OCI-LY7 (cell line): Measurements from ENCODE around the gene IL25. TPM values are rescaled to one million over a fixed set of nuclear protein-coding genes. Genes with fewer than 3 reads are reported as not detected.

Experiments
- BruUV-seq: library from RNA; stranded (reverse); fragments of 400-500 nt; replicated peaks from 2 replicates; lab custom pipeline; 2021; lab: Mats Ljungman, UMichigan
- CTCF ChIA-PET: fragments of 300-600 bp; sonication (Branson Sonifier 250); formaldehyde crosslinking; loops from one replicate; lab custom pipeline; 2022; ENCODE audit warnings: antibody characterized with exemption; ENCODE audit not compliant: unreplicated experiment; lab: Charles Lee
- POLR2A ChIA-PET: fragments of 300-600 bp; sonication (Branson Sonifier 250); formaldehyde crosslinking; loops from one replicate; lab custom pipeline; 2022; ENCODE audit warnings: antibody characterized with exemption; lab: Charles Lee
- DNase-seq: peaks from one replicate; pipeline ENCODE4 v3.0.0-alpha.2; 2015; ENCODE audit warnings: low spot score
- H2AFZ ChIP-seq: fragments of 200-600 bp; sonication (generic), shearing (Covaris generic); 2 replicates; pipeline ENCODE4 v1.6.1; 2014; ENCODE audit warnings: mild to moderate bottlenecking, antibody characterized with exemption, low read length, moderate library complexity
- H3K27ac ChIP-seq: fragments of 200-600 bp; sonication (generic); 2 replicates; pipeline ENCODE4 v1.5.1; 2014; ENCODE audit warnings: mixed run types, low read depth, mild to moderate bottlenecking, moderate library complexity, low read length, inconsistent platforms; ENCODE audit not compliant: poor library complexity, severe bottlenecking
- H3K36me3 ChIP-seq: fragments of 200-600 bp; sonication (generic); 2 replicates; pipeline ENCODE4 v1.6.1; 2014; ENCODE audit warnings: mild to moderate bottlenecking, antibody characterized with exemption, low read length, moderate library complexity, mixed read lengths; ENCODE audit not compliant: insufficient read depth
- H3K4me1 ChIP-seq: fragments of 200-600 bp; sonication (generic); 2 replicates; pipeline ENCODE4 v1.5.1; 2014; ENCODE audit warnings: mild to moderate bottlenecking, low read length; ENCODE audit not compliant: insufficient read depth, poor library complexity, severe bottlenecking
- H3K4me2 ChIP-seq: fragments of 200-600 bp; sonication (generic); 2 replicates; pipeline ENCODE4 v1.6.1; 2014; ENCODE audit warnings: mild to moderate bottlenecking, low read length
- H3K4me3 ChIP-seq: fragments of 200-600 bp; sonication (generic); 2 replicates; pipeline ENCODE4 v1.5.1; 2014; ENCODE audit warnings: mild to moderate bottlenecking, low read depth, low read length; ENCODE audit not compliant: poor library complexity, severe bottlenecking
- H3K79me2 ChIP-seq: fragments of 200-600 bp; sonication (generic); 2 replicates; pipeline ENCODE4 v1.6.1; 2016; ENCODE audit warnings: low read depth, mild to moderate bottlenecking, low read length, moderate library complexity, mixed read lengths; ENCODE audit not compliant: insufficient read depth
- H3K9me2 ChIP-seq: fragments of 200-600 bp; sonication (generic); 2 replicates; pipeline ENCODE4 v1.6.1; 2016; ENCODE audit warnings: mild to moderate bottlenecking, low read length, mixed read lengths; ENCODE audit not compliant: insufficient read depth
- H3K9me3 ChIP-seq: fragments of 200-600 bp; sonication (generic); 2 replicates; pipeline ENCODE4 v1.6.1; 2014; ENCODE audit warnings: mild to moderate bottlenecking, mixed run types, low read length, mixed read lengths
- H4K20me1 ChIP-seq: fragments of 200-600 bp; sonication (generic); 2 replicates; pipeline ENCODE4 v1.6.1; 2014; ENCODE audit warnings: mild to moderate bottlenecking, antibody characterized with exemption, low read length, moderate library complexity, mixed read lengths; ENCODE audit not compliant: insufficient read depth
- CTCF ChIP-seq: fragments of 200-600 bp; sonication (generic); conservative IDR thresholded peaks from 2 replicates; pipeline ENCODE4 v1.5.1; 2014; ENCODE audit warnings: mild to moderate bottlenecking, antibody characterized with exemption, low read length, moderate library complexity, mixed read lengths
- EZH2phosphoT487 ChIP-seq: fragments of 200-600 bp; sonication (generic); IDR thresholded peaks from 2 replicates; pipeline ENCODE4 v1.6.1; 2018; ENCODE audit warnings: low read depth, borderline replicate concordance, mild to moderate bottlenecking, mixed run types, antibody characterized with exemption, low read length, moderate library complexity, mixed read lengths
- intact Hi-C: fragments of 100-400 bp; cut with micrococcal nuclease; formaldehyde crosslinking; loops from one replicate; pipeline ENCODE4 v1.10.0; 2022; ENCODE audit not compliant: unreplicated experiment
- total RNA-seq, 2 experiments: library from RNA; depleted of rRNA in 1 of 2; stranded (reverse); fragments of >200 nt in 1 of 2; shearing (Covaris generic) in 1 of 2; gene quantifications; 2 replicates each; pipeline ENCODE4 v1.2.3, GENCODE V29; 2014 to 2022

The IL25 gene
- total RNA-seq, 2 experiments from 2014 or later = not detected

GRCh38 chr14:23365036-23365731 lies 7.4 kb upstream of the IL25 start, which contains the start of gene EFS:
TSS of gene EFS (minus strand) at chr14:23365172. CDS start at chr14:23365025, 147 bp downstream.
- Histone ChIP-seq H3K36me3 (no peaks in the 10 kb centered on the region), H2AFZ (no peak within 1 kb of the TSS), H3K4me3 (no peak within 1 kb of the TSS), H4K20me1 (no peaks in the 10 kb centered on the region), H3K79me2 (no peaks in the 10 kb centered on the region), H3K27ac (no peak within 1 kb of the TSS), H3K4me2 (no peak within 1 kb of the TSS), H3K9me3 (no peaks in the 10 kb centered on the region), H3K9me2 (no peaks in the 10 kb centered on the region), H3K4me1 (no peaks in the 10 kb centered on the region)
- no peak for DNase-seq
- no TSS peak for BruUV-seq
- ChIA-PET CTCF (no interaction called here), POLR2A (no interaction called here)
- intact Hi-C loops = no loop called here
- no peak for TF ChIP-seq CTCF
- TF ChIP-seq EZH2phosphoT487 = no peak

GRCh38 chr14:23365732-23366425 lies 6.7 kb upstream of the IL25 start:
- H3K27ac ChIP-seq = no peak overlapping the region
- H3K9me3 ChIP-seq = no peaks in the 10 kb centered on the region
- no peak overlapping the region for H2AFZ ChIP-seq
- H3K4me2 ChIP-seq = no peak overlapping the region
- H3K4me1 ChIP-seq = no peaks in the 10 kb centered on the region
- intact Hi-C loops = no loop called here
- H3K79me2 ChIP-seq = no peaks in the 10 kb centered on the region
- ChIA-PET POLR2A (no interaction called here), CTCF (no interaction called here)
- no peak overlapping the region for H3K4me3 ChIP-seq
- DNase-seq = no peak
- no peak for TF ChIP-seq CTCF
- TF ChIP-seq EZH2phosphoT487 = no peak
- no peaks in the 10 kb centered on the region for H4K20me1 ChIP-seq
- H3K36me3 ChIP-seq = no peaks in the 10 kb centered on the region
- no peaks in the 10 kb centered on the region for H3K9me2 ChIP-seq
- no TSS peak for BruUV-seq

GRCh38 chr14:23366426-23366921 lies 6.1 kb upstream of the IL25 start:
- BruUV-seq = no TSS peak
- intact Hi-C loops = no loop called here
- Histone ChIP-seq H3K79me2 (no peaks in the 10 kb centered on the region), H3K4me2 (no peak overlapping the region), H4K20me1 (no peaks in the 10 kb centered on the region), H3K4me1 (no peaks in the 10 kb centered on the region), H2AFZ (no peak overlapping the region), H3K4me3 (no peak overlapping the region), H3K36me3 (no peaks in the 10 kb centered on the region), H3K9me2 (no peaks in the 10 kb centered on the region), H3K27ac (no peak overlapping the region), H3K9me3 (no peaks in the 10 kb centered on the region)
- POLR2A ChIA-PET = no interaction called here
- no peak for TF ChIP-seq EZH2phosphoT487
- CTCF ChIA-PET = no interaction called here
- no peak for DNase-seq
